ENCODE data around the gene NEGR1. TPM values are rescaled to one million over a fixed set of nuclear protein-coding genes. Genes with fewer than 3 reads are reported as not detected.

NEGR1 gene
- total RNA-seq, 1 experiment from 2014 or later, result 4.1 TPM

- no peaks in the 10 kb centered on the region for H3K27me3 Mint-ChIP-seq (ENCODE audit: insufficient read depth, unreplicated experiment)
- BruUV-seq (replicated peaks), result no TSS peak
- H3K27ac Mint-ChIP-seq (ENCODE audit: low read depth, unreplicated experiment), result no peak overlapping the region
- H3K4me3 Mint-ChIP-seq (ENCODE audit: unreplicated experiment), result no peak overlapping the region
- H3K9me3 Mint-ChIP-seq (ENCODE audit: unreplicated experiment), result no peaks in the 10 kb centered on the region
- peaks cover 13% of the 10 kb centered on the region for H3K4me1 Mint-ChIP-seq (ENCODE audit: insufficient read depth, unreplicated experiment)
- DNase-seq (ENCODE audit: unreplicated experiment), result peak; percentile 51
- no peaks in the 10 kb centered on the region for H3K36me3 Mint-ChIP-seq (ENCODE audit: insufficient read depth, unreplicated experiment)
- ChIA-PET CTCF (interaction anchor here (0.6 to 2.1 kb wide), 4 partner anchors 13 to 339 kb away, joined by 3 to 6 read pairs (median 5); no protein-coding TSS in a partner anchor), POLR2A (interaction anchor here (0.7 to 1.4 kb wide), 3 partner anchors 9 to 290 kb away, joined by 3 to 4 read pairs (median 3); no protein-coding TSS in a partner anchor)
- intact Hi-C loops (cut with micrococcal nuclease), result loop anchor here (2.0 to 10.0 kb wide), 6 partner anchors 96 to 691 kb away; no protein-coding TSS in a partner anchor
- no peak for TF ChIP-seq CTCF (IDR thresholded peaks at IDR 0.05; ENCODE audit: unreplicated experiment)
Observed at GRCh38 chr1:72283022-72283306, 625 bp upstream of the NEGR1 start.

- Mint-ChIP-seq H3K36me3 (ENCODE audit: insufficient read depth, unreplicated experiment) (no peaks in the 10 kb centered on the region), H3K27me3 (ENCODE audit: insufficient read depth, unreplicated experiment) (no peaks in the 10 kb centered on the region)
- POLR2A ChIA-PET, result no interaction called here
Observed at GRCh38 chr1:72281637-72282270, 585 bp downstream of the NEGR1 start.

GRCh38 chr1:72281144-72281543 is 1.2 kb downstream of the NEGR1 start:
- Mint-ChIP-seq H3K27me3 (ENCODE audit: insufficient read depth, unreplicated experiment) (no peaks in the 10 kb centered on the region), H3K9me3 (ENCODE audit: unreplicated experiment) (no peaks in the 10 kb centered on the region), H3K4me3 (ENCODE audit: unreplicated experiment) (no peak overlapping the region), H3K4me1 (ENCODE audit: insufficient read depth, unreplicated experiment) (peaks cover 13% of the 10 kb centered on the region), H3K27ac (ENCODE audit: low read depth, unreplicated experiment) (peak overlapping the region; percentile 0), H3K36me3 (ENCODE audit: insufficient read depth, unreplicated experiment) (no peaks in the 10 kb centered on the region)
- ChIA-PET CTCF (interaction anchor here (0.6 kb wide), 1 partner anchor 1586 kb away, joined by 3 read pairs; no protein-coding TSS in a partner anchor), POLR2A (no interaction called here)
- DNase-seq (ENCODE audit: unreplicated experiment), result no peak
- no peak for TF ChIP-seq CTCF (IDR thresholded peaks at IDR 0.05; ENCODE audit: unreplicated experiment)
- intact Hi-C loops (cut with micrococcal nuclease), result loop anchor here (5.0 to 10.0 kb wide), 4 partner anchors 124 to 689 kb away; no protein-coding TSS in a partner anchor
- no TSS peak for BruUV-seq (replicated peaks)

More at GRCh38 chr1:72281637-72282270, 585 bp downstream of the NEGR1 start:
- peak; percentile 35 for DNase-seq (ENCODE audit: unreplicated experiment)
- H3K4me3 Mint-ChIP-seq (ENCODE audit: unreplicated experiment), result no peak overlapping the region
- intact Hi-C loops (cut with micrococcal nuclease), result loop anchor here (2.0 to 10.0 kb wide), 6 partner anchors 95 to 689 kb away; no protein-coding TSS in a partner anchor
- TF ChIP-seq CTCF (IDR thresholded peaks at IDR 0.05; ENCODE audit: unreplicated experiment), result no peak
- H3K9me3 Mint-ChIP-seq (ENCODE audit: unreplicated experiment), result no peaks in the 10 kb centered on the region
- H3K27ac Mint-ChIP-seq (ENCODE audit: low read depth, unreplicated experiment), result peak overlapping the region; percentile 0
- CTCF ChIA-PET, result interaction anchor here (0.6 kb wide), 1 partner anchor 1232 kb away, joined by 4 read pairs; no protein-coding TSS in a partner anchor
- no TSS peak for BruUV-seq (replicated peaks)
- peaks cover 13% of the 10 kb centered on the region for H3K4me1 Mint-ChIP-seq (ENCODE audit: insufficient read depth, unreplicated experiment)

- ChIA-PET POLR2A (no interaction called here), CTCF (interaction anchor here (0.6 kb wide), 1 partner anchor 1587 kb away, joined by 3 read pairs; no protein-coding TSS in a partner anchor)
- DNase-seq (ENCODE audit: unreplicated experiment), result peak; percentile 13
- no peak for TF ChIP-seq CTCF (IDR thresholded peaks at IDR 0.05; ENCODE audit: unreplicated experiment)
- Mint-ChIP-seq H3K4me3 (ENCODE audit: unreplicated experiment) (no peak overlapping the region), H3K27me3 (ENCODE audit: insufficient read depth, unreplicated experiment) (no peaks in the 10 kb centered on the region), H3K36me3 (ENCODE audit: insufficient read depth, unreplicated experiment) (no peaks in the 10 kb centered on the region), H3K9me3 (ENCODE audit: unreplicated experiment) (no peaks in the 10 kb centered on the region), H3K4me1 (ENCODE audit: insufficient read depth, unreplicated experiment) (peaks cover 13% of the 10 kb centered on the region), H3K27ac (ENCODE audit: low read depth, unreplicated experiment) (no peak overlapping the region)
- BruUV-seq (replicated peaks), result no TSS peak
- intact Hi-C loops (cut with micrococcal nuclease), result loop anchor here (5.0 to 10.0 kb wide), 4 partner anchors 124 to 688 kb away; no protein-coding TSS in a partner anchor
Observed at GRCh38 chr1:72280711-72281110, 1.6 kb downstream of the NEGR1 start.
